ENCODE data around the gene PROSER3.

- TF ChIP-seq CTCF (IDR thresholded peaks at IDR 0.05) (no peak), POLR2A (IDR thresholded peaks at IDR 0.05) (no peak), POLR2AphosphoS5 (IDR thresholded peaks at IDR 0.05; ENCODE audit: insufficient read depth in 1 of 2, low read depth in 1 of 2) (no peak)
Observed at GRCh38 chr19:35812220-35813042, 54.5 kb downstream of the PROSER3 start, which contains the start of gene PRODH2.
